Mesendoderm (in vitro differentiated cells): ENCODE measurements around the gene RALGAPA2.
A peak's percentile ranks its signal among the peaks of the same experiment; 100 is the strongest.

Experiments used
- DNase-seq: peaks from one replicate; pipeline ENCODE4 v3.0.0; 2013
- H2AK5ac ChIP-seq: 2 replicates; pipeline ENCODE4 v1.6.1; 2013; ENCODE audit warnings: low read length, inconsistent platforms
- H2BK120ac ChIP-seq: 2 replicates; pipeline ENCODE4 v1.6.1; 2013; ENCODE audit warnings: low read depth, mild to moderate bottlenecking, low read length, moderate library complexity, mixed read lengths
- H2BK15ac ChIP-seq: replicated peaks from 2 replicates; pipeline ENCODE4 v1.6.1; 2013; ENCODE audit warnings: low read depth, mild to moderate bottlenecking, moderate library complexity
- H2BK5ac ChIP-seq: 2 replicates; pipeline ENCODE4 v1.6.1; 2013; ENCODE audit warnings: low read length, inconsistent platforms
- H3K18ac ChIP-seq: 2 replicates; pipeline ENCODE4 v1.6.1; 2013; ENCODE audit warnings: mild to moderate bottlenecking, low read length, mixed read lengths
- H3K23ac ChIP-seq: one replicate; pipeline ENCODE4 v1.6.1; 2013; ENCODE audit warnings: low read length
- H3K27ac ChIP-seq: 2 replicates; pipeline ENCODE4 v1.5.1; 2013; ENCODE audit warnings: low read depth, mild to moderate bottlenecking, inconsistent platforms, low read length, moderate library complexity
- H3K27me3 ChIP-seq: 2 replicates; pipeline ENCODE4 v1.6.1; 2013; ENCODE audit warnings: low read length, control low read depth, mild to moderate bottlenecking, inconsistent platforms; ENCODE audit not compliant: insufficient read depth, poor library complexity
- H3K36me3 ChIP-seq: 2 replicates; pipeline ENCODE4 v1.6.1; 2013; ENCODE audit warnings: low read length, inconsistent platforms; ENCODE audit not compliant: control insufficient read depth, insufficient read depth
- H3K4ac ChIP-seq: one replicate; pipeline ENCODE4 v1.6.1; 2013; ENCODE audit warnings: low read depth, mild to moderate bottlenecking, low read length, moderate library complexity
- H3K4me1 ChIP-seq: 2 replicates; pipeline ENCODE4 v1.6.1; 2013; ENCODE audit warnings: low read depth, low read length, inconsistent platforms; ENCODE audit not compliant: control insufficient read depth
- H3K4me2 ChIP-seq: 2 replicates; pipeline ENCODE4 v1.6.1; 2013; ENCODE audit warnings: low read length
- H3K4me3 ChIP-seq: 2 replicates; pipeline ENCODE4 v1.5.1; 2013; ENCODE audit warnings: mild to moderate bottlenecking, low read length
- H3K56ac ChIP-seq: one replicate; pipeline ENCODE4 v1.6.1; 2013; ENCODE audit warnings: low read length
- H3K79me1 ChIP-seq: 2 replicates; pipeline ENCODE4 v1.6.1; 2013; ENCODE audit warnings: low read length, inconsistent platforms
- H3K79me2 ChIP-seq: 2 replicates; pipeline ENCODE4 v1.6.1; 2013; ENCODE audit warnings: mild to moderate bottlenecking, low read length; ENCODE audit not compliant: control insufficient read depth, insufficient read depth
- H3K9ac ChIP-seq: 2 replicates; pipeline ENCODE4 v1.6.1; 2013; ENCODE audit warnings: low read length, inconsistent platforms
- H4K5ac ChIP-seq: one replicate; pipeline ENCODE4 v1.6.1; 2013; ENCODE audit warnings: low read length
- H4K8ac ChIP-seq: one replicate; pipeline ENCODE4 v1.6.1; 2013; ENCODE audit warnings: low read depth, mild to moderate bottlenecking, control low read depth, low read length, moderate library complexity
- whole genome bisulfite sequencing: extraction: QIAGEN DNeasy Blood & Tissue Kit; methylation state at CpG from one replicate; pipeline ENCODE4 v1.1.7; 2013; ENCODE audit warnings: low lambda C conversion rate, missing lambda C conversion rate; ENCODE audit not compliant: insufficient coverage; ENCODE audit errors: extremely low coverage; 5-methylcytosine and 5-hydroxymethylcytosine counted together

Gene RALGAPA2

DNA sequence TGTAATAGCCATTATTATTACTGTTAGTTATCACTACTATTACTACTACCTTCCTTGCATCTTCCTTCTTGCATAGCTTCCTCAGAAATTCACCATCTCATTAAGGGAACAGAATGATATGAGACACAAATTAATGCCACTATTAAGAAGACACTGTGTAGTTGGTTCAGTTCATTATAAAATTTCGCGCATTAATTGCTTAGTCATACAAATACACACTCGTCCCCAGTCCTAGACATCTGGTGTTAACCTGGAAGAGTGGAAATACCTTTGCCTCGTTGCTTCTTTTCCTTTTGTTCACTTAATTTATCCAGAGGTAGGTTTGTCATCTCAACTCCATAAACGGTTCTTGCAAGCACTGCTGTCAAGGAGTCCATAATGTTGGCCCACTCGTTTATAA is 107.5 kb downstream of the RALGAPA2 start:
- Histone ChIP-seq H3K27me3 (no peaks in the 10 kb centered on the region), H2AK5ac (no peak overlapping the region), H3K56ac (no peak overlapping the region), H4K5ac (no peak overlapping the region), H3K9ac (no peak overlapping the region), H3K36me3 (no peaks in the 10 kb centered on the region), H2BK5ac (no peak overlapping the region), H3K4me3 (no peak overlapping the region), H3K4me1 (no peaks in the 10 kb centered on the region), H3K79me1 (no peaks in the 10 kb centered on the region), H2BK15ac (no peak overlapping the region), H3K4ac (no peak overlapping the region), H3K79me2 (no peaks in the 10 kb centered on the region), H3K4me2 (no peak overlapping the region), H2BK120ac (no peak overlapping the region), H3K27ac (no peak overlapping the region), H4K8ac (no peak overlapping the region), H3K23ac (no peak overlapping the region), H3K18ac (no peak overlapping the region)
- DNase-seq = no peak
- no CpG with 5 or more reads among the region's 6 CpGs for WGBS

DNA sequence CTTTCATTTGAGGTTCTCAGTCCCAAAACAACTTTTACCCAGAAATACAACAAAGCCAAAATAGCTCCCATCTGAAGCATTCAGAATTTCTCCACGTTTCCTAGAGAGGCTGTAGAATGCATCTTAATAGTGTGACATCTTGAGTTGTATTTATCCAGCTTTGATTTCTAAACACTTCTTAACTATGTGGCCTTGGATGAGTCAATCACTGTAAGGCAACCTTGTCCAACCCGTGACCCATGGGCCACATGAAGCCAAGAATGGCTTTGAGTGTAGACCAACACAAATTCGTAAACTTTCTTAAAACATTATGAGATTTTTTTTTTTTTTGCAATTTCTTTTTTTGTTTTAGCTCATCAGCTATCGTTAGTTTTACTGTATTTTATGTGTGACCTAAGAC is 108.1 kb downstream of the RALGAPA2 start:
- no CpG with 5 or more reads among the region's 4 CpGs for WGBS
- Histone ChIP-seq H3K4me2 (no peak overlapping the region), H3K79me2 (no peaks in the 10 kb centered on the region), H3K18ac (no peak overlapping the region), H3K4me3 (no peak overlapping the region), H3K23ac (no peak overlapping the region), H3K27me3 (no peaks in the 10 kb centered on the region), H3K4me1 (no peaks in the 10 kb centered on the region), H2BK5ac (no peak overlapping the region), H4K5ac (no peak overlapping the region), H2BK15ac (no peak overlapping the region), H4K8ac (no peak overlapping the region), H2AK5ac (no peak overlapping the region), H3K9ac (no peak overlapping the region), H3K79me1 (no peaks in the 10 kb centered on the region), H2BK120ac (no peak overlapping the region), H3K56ac (no peak overlapping the region), H3K36me3 (no peaks in the 10 kb centered on the region), H3K4ac (no peak overlapping the region), H3K27ac (no peak overlapping the region)
- no peak for DNase-seq

DNA sequence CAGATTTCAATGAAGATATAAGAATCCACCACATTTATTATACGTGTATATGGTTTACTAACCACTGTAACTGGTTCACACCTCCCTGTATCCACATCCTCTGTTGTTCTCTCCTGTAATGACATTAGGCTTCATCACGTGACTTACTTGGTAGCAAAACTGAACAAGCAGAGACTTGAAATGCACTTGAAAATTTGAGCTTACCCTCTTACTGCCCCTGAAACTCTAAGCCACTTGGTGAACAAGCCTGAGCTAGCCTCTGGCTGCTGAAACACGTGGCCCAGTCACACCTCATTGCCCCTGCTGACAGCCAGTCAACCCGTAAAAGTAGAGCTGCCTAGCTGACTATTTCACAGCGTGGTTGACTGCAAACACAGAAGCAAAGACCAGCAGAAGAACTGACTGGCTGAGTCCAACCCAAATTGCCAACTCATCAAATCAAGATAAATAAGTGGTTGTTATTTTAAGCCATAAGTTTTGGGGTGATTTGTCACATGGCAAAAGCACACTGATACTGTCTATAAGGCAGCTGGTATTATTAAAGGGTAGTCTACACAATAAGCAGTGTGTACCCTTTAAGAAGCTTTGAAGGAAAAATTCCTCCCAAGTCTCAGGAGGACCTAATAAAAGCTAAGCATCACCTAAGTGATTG is 109.0 kb downstream of the RALGAPA2 start:
- H3K4me3 ChIP-seq = no peak overlapping the region
- H3K56ac ChIP-seq = no peak overlapping the region
- H2AK5ac ChIP-seq = no peak overlapping the region
- no peaks in the 10 kb centered on the region for H3K4me1 ChIP-seq
- no peak overlapping the region for H4K5ac ChIP-seq
- H2BK5ac ChIP-seq = no peak overlapping the region
- H4K8ac ChIP-seq = no peak overlapping the region
- H3K4me2 ChIP-seq = no peak overlapping the region
- H3K79me2 ChIP-seq = no peaks in the 10 kb centered on the region
- no peak overlapping the region for H3K18ac ChIP-seq
- H3K23ac ChIP-seq = no peak overlapping the region
- H2BK120ac ChIP-seq = no peak overlapping the region
- no CpG with 5 or more reads among the region's 5 CpGs for WGBS
- no peak overlapping the region for H3K4ac ChIP-seq
- H3K27me3 ChIP-seq = no peaks in the 10 kb centered on the region
- no peaks in the 10 kb centered on the region for H3K36me3 ChIP-seq
- H3K27ac ChIP-seq = no peak overlapping the region
- no peak overlapping the region for H3K9ac ChIP-seq
- H3K79me1 ChIP-seq = no peaks in the 10 kb centered on the region
- no peak overlapping the region for H2BK15ac ChIP-seq
- DNase-seq = no peak

DNA sequence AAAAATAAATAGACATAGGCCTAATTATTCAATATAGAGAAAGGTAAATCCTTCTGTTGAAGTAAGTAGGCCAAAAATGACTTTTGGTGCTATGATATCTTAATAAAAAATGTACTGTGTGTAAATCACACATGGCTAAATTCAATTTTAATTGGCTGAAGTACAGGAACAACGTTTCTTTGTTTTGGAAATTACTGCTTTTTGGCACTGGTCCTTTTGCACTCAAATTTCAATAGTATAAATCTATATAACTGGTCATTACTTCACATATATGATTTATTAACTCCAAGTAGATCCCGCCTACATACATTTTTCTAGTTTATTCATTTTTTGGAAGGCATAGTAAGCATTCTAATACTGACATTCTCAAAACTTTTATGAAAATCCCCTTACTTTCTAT is 114.5 kb downstream of the RALGAPA2 start:
- DNase-seq = no peak
- Histone ChIP-seq H4K8ac (no peak overlapping the region), H3K4me3 (no peak overlapping the region), H2BK15ac (no peak overlapping the region), H3K23ac (no peak overlapping the region), H3K4me1 (no peaks in the 10 kb centered on the region), H3K79me2 (no peaks in the 10 kb centered on the region), H3K27me3 (no peaks in the 10 kb centered on the region), H3K4me2 (no peak overlapping the region), H3K18ac (no peak overlapping the region), H3K79me1 (no peaks in the 10 kb centered on the region), H2BK120ac (no peak overlapping the region), H3K27ac (no peak overlapping the region), H2BK5ac (no peak overlapping the region), H4K5ac (no peak overlapping the region), H3K4ac (no peak overlapping the region), H3K56ac (no peak overlapping the region), H3K36me3 (no peaks in the 10 kb centered on the region), H3K9ac (no peak overlapping the region), H2AK5ac (no peak overlapping the region)
- no CpG with 5 or more reads among the region's 2 CpGs for WGBS

DNA sequence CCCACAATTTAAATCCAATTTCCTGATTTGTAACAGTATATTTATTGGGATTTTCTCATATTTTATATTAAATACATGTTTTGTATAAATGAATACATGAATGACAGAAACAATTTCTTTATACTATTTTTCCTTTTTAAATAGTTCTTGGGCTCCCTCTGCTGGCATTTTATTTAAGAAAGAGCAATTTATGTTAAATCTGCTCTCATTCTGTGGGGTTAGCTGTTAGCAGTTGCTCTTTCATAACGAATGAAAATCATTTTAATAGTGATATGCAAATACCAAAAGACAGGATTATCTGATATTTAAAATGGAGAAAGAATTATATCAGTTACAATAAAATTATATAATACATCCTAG is 118.3 kb downstream of the RALGAPA2 start:
- Histone ChIP-seq H3K4me1 (no peaks in the 10 kb centered on the region), H2BK5ac (no peak overlapping the region), H3K27ac (no peak overlapping the region), H3K79me2 (no peaks in the 10 kb centered on the region), H3K27me3 (no peaks in the 10 kb centered on the region), H4K5ac (no peak overlapping the region), H2BK15ac (no peak overlapping the region), H3K36me3 (no peaks in the 10 kb centered on the region), H2AK5ac (no peak overlapping the region), H3K56ac (no peak overlapping the region), H2BK120ac (no peak overlapping the region), H3K4ac (no peak overlapping the region), H3K18ac (no peak overlapping the region), H3K4me2 (no peak overlapping the region), H3K9ac (no peak overlapping the region), H4K8ac (no peak overlapping the region), H3K4me3 (no peak overlapping the region), H3K23ac (no peak overlapping the region), H3K79me1 (no peaks in the 10 kb centered on the region)
- no CpG with 5 or more reads among the region's 1 CpG for WGBS
- DNase-seq = peak; percentile 29

DNA sequence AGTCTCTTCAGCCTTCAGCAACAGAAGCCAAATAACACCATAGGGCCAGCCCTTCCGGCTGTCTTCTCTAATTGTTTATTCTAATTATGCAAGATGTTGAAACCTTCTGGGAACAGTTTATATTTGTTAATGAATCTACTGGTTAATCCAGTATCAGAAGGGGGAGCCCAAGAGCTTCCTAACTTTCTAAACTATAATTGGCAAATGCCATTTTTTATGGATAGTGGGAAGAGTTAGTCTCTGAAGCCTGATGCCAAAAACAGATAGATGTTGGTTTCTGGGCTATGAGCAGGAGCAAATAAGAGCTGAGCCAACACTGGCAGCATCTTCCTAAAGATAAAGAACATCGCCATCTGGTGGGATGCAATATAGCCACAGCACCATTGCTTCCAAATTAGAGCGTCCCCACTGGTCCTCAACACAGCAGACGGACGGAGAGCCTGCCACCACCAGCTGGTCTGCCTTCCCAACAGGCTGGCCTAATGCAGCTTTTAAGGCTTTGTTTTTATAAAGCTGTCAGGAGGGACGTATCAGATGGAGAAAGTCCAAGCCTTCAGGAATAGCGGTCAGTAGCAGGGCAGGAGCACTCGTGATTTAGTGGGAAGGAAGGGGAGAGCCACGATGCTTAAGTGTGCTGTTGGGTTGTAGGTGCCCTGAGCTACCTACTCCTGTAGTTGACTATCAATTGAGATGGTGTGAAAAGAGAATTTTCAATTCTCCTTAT is 118.8 kb downstream of the RALGAPA2 start:
- no peak overlapping the region for H2BK5ac ChIP-seq
- H4K8ac ChIP-seq = no peak overlapping the region
- H2BK15ac ChIP-seq = no peak overlapping the region
- no peaks in the 10 kb centered on the region for H3K4me1 ChIP-seq
- H3K79me2 ChIP-seq = no peaks in the 10 kb centered on the region
- WGBS = no CpG with 5 or more reads among the region's 9 CpGs
- no peak overlapping the region for H3K4me3 ChIP-seq
- no peak overlapping the region for H2BK120ac ChIP-seq
- no peak overlapping the region for H3K18ac ChIP-seq
- no peak overlapping the region for H4K5ac ChIP-seq
- H3K4me2 ChIP-seq = no peak overlapping the region
- no peaks in the 10 kb centered on the region for H3K36me3 ChIP-seq
- peak; percentile 89 for DNase-seq
- H3K4ac ChIP-seq = no peak overlapping the region
- H2AK5ac ChIP-seq = no peak overlapping the region
- no peak overlapping the region for H3K23ac ChIP-seq
- H3K79me1 ChIP-seq = no peaks in the 10 kb centered on the region
- no peak overlapping the region for H3K56ac ChIP-seq
- H3K9ac ChIP-seq = no peak overlapping the region
- H3K27me3 ChIP-seq = no peaks in the 10 kb centered on the region
- no peak overlapping the region for H3K27ac ChIP-seq
